Measurements from ENCODE around the gene TAS2R1. TPM values are rescaled to one million over a fixed set of nuclear protein-coding genes. Genes with fewer than 3 reads are reported as not detected.

TAS2R1 gene
- polyA plus RNA-seq, 1 of the 3 experiments (the other 2 are of a cell fraction) = not detected

GRCh38 chr5:9587135-9587534, 43.0 kb downstream of the TAS2R1 start:
- no peaks in the 10 kb centered on the region for H3K9me2 ChIP-seq
- H2AFZ ChIP-seq (ENCODE audit: low read depth) = no peak overlapping the region
- H4K20me1 ChIP-seq (ENCODE audit: insufficient read depth) = no peaks in the 10 kb centered on the region
- no peaks in the 10 kb centered on the region for H3F3A ChIP-seq (replicated peaks; ENCODE audit: insufficient read depth)
- no peak for TF ChIP-seq FOSL2 (IDR thresholded peaks at IDR 0.05; ENCODE audit: borderline replicate concordance, low read depth)
- H3K9ac ChIP-seq = no peak overlapping the region
- no peak for DNase-seq
- H3K27ac ChIP-seq (ENCODE audit: low read depth in 2 of 2, low read length in 1 of 2) = no peak overlapping the region
- no peaks in the 10 kb centered on the region for H3K4me1 ChIP-seq (ENCODE audit: control insufficient read depth in 1 of 2, insufficient read depth in 2 of 2, low read depth in 1 of 2, low read length in 1 of 2)
- CTCF ChIA-PET = no interaction called here
- no peak overlapping the region for H3K4me3 ChIP-seq (ENCODE audit: low read depth in 2 of 2, low read length in 1 of 2)
- POLR2A ChIA-PET = no interaction called here
- no peak overlapping the region for H3K4me2 ChIP-seq
- H3K9me3 ChIP-seq = no peaks in the 10 kb centered on the region
- H3K79me2 ChIP-seq (ENCODE audit: insufficient read depth) = no peaks in the 10 kb centered on the region
- H3K27me3 ChIP-seq (ENCODE audit: insufficient read depth) = no peaks in the 10 kb centered on the region; the same call in 1 of the 2 replicates
- H3K36me3 ChIP-seq (replicated peaks in 1 of 2; ENCODE audit: control insufficient read depth in 1 of 2, insufficient read depth in 2 of 2, low read length in 1 of 2) = no peaks in the 10 kb centered on the region

- H3K9ac ChIP-seq = no peak overlapping the region
- no peak for DNase-seq
- WGBS (ENCODE audit: low lambda C conversion rate) = 53% methylated on average over 2 of the region's 2 CpGs
- no peak overlapping the region for H3K27ac ChIP-seq (ENCODE audit: low read depth in 2 of 2, low read length in 1 of 2)
- H3K4me2 ChIP-seq = no peak overlapping the region
- no peaks in the 10 kb centered on the region for H3F3A ChIP-seq (replicated peaks; ENCODE audit: insufficient read depth)
- ChIA-PET POLR2A (no interaction called here), CTCF (interaction anchor here (1.1 to 1.3 kb wide), 3 partner anchors 10 to 168 kb away, joined by 3 read pairs; no protein-coding TSS in a partner anchor)
- TF ChIP-seq EP300 (IDR thresholded peaks at IDR 0.05; ENCODE audit: borderline replicate concordance in 1 of 2, low read depth in 1 of 2, low read length in 1 of 2) (no peak), TAF1 (IDR thresholded peaks at IDR 0.05; ENCODE audit: borderline replicate concordance, low read depth, low read length) (no peak), JUND (IDR thresholded peaks at IDR 0.05) (no peak), POLR2AphosphoS5 (IDR thresholded peaks at IDR 0.05; ENCODE audit: low read depth, low read length) (no peak), FOXJ3 (CRISPR knock-in tag; IDR thresholded peaks at IDR 0.05) (no peak), CTCF (IDR thresholded peaks at IDR 0.05) (no peak), MXI1 (IDR thresholded peaks at IDR 0.05; ENCODE audit: low read depth, low read length) (no peak), SMC3 (IDR thresholded peaks at IDR 0.05; ENCODE audit: low read depth, low read length) (no peak), TEAD4 (IDR thresholded peaks at IDR 0.05; ENCODE audit: borderline replicate concordance, insufficient read depth) (no peak), FOSL2 (IDR thresholded peaks at IDR 0.05; ENCODE audit: borderline replicate concordance, low read depth) (no peak)
- no peaks in the 10 kb centered on the region for H4K20me1 ChIP-seq (ENCODE audit: insufficient read depth)
- H3K79me2 ChIP-seq (ENCODE audit: insufficient read depth) = no peaks in the 10 kb centered on the region
- no peak overlapping the region for H3K4me3 ChIP-seq (ENCODE audit: low read depth in 2 of 2, low read length in 1 of 2)
- no peaks in the 10 kb centered on the region for H3K4me1 ChIP-seq (ENCODE audit: control insufficient read depth in 1 of 2, insufficient read depth in 2 of 2, low read depth in 1 of 2, low read length in 1 of 2)
- no peaks in the 10 kb centered on the region for H3K36me3 ChIP-seq (replicated peaks in 1 of 2; ENCODE audit: control insufficient read depth in 1 of 2, insufficient read depth in 2 of 2, low read length in 1 of 2)
- H3K9me2 ChIP-seq = no peaks in the 10 kb centered on the region
- no peaks in the 10 kb centered on the region for H3K9me3 ChIP-seq
- no peak overlapping the region for H2AFZ ChIP-seq (ENCODE audit: low read depth)
- no peaks in the 10 kb centered on the region for H3K27me3 ChIP-seq (ENCODE audit: insufficient read depth)
Observed at GRCh38 chr5:9582406-9582805, 47.7 kb downstream of the TAS2R1 start.

Other genes with a start within 250 kb of the TAS2R1 start
- gene SEMA5A, start 84.3 kb downstream of the TAS2R1 start, polyA plus RNA-seq (2012; rRNA removed) = 0.58 and 0.71 TPM in 2 replicates

Measured in SK-N-SH (cell line).